HG03280 (cell line): ENCODE data around the gene CMTR2.
"Not testable (repeated sequence)": the region's sequence is repeated elsewhere in the genome, so short reads cannot be mapped to it uniquely, and the experiment has no call there.

Experiments
- ATAC-seq: cut with Tn5 transposase; IDR thresholded peaks from one replicate; pipeline ENCODE4 v1.9.1; 2021; ENCODE audit warnings: mild to moderate bottlenecking, moderate library complexity; ENCODE audit not compliant: unreplicated experiment

CMTR2 gene, protein sequence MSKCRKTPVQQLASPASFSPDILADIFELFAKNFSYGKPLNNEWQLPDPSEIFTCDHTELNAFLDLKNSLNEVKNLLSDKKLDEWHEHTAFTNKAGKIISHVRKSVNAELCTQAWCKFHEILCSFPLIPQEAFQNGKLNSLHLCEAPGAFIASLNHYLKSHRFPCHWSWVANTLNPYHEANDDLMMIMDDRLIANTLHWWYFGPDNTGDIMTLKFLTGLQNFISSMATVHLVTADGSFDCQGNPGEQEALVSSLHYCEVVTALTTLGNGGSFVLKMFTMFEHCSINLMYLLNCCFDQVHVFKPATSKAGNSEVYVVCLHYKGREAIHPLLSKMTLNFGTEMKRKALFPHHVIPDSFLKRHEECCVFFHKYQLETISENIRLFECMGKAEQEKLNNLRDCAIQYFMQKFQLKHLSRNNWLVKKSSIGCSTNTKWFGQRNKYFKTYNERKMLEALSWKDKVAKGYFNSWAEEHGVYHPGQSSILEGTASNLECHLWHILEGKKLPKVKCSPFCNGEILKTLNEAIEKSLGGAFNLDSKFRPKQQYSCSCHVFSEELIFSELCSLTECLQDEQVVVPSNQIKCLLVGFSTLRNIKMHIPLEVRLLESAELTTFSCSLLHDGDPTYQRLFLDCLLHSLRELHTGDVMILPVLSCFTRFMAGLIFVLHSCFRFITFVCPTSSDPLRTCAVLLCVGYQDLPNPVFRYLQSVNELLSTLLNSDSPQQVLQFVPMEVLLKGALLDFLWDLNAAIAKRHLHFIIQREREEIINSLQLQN

DNA sequence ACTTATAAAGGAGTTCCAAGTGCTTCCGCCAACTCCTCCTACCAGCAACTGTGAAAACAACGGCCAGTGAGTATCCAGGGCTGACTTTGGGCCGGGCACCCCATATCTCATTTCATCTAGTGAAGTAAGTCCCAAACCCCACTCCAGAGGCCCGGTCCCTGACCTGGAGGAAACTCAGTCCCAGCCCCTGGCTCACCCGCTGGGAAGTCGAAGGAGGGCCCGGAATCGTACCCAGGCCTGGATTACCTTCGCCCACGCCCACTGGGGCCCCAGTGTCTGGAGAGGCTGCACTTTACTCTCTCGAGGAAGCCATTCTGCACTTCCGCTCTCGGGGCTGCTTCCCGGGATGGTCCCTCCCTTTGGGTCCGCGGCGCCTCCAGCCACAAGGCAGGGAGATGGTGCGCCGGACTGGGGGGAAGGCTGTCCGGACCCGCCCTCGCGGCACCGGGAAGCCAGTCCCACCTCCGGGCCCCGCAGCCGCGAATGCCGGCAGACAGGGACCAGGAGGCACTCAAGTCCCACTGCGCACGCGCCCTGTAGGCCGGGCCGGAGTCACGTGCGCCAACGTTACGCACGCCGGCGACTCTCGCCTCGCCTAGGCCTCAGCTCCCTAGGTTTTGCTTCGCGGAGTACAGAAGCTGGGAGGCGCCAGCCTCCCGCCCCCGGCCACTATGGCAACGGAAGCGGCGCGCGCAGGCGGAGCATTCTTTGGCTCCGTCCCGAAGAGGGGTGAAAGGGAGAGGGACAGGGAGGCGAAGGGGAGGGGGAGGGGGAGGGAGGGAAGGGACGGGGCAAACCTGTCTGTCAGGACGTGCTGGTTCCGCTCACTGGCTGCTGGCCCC, at the start of gene CMTR2:
TSS of gene CMTR2 (minus strand) at position 513 of the 842 bp plus-strand sequence. CDS start 3,482 bp downstream, outside the sequence.
- ATAC-seq = peak; percentile 93

DNA sequence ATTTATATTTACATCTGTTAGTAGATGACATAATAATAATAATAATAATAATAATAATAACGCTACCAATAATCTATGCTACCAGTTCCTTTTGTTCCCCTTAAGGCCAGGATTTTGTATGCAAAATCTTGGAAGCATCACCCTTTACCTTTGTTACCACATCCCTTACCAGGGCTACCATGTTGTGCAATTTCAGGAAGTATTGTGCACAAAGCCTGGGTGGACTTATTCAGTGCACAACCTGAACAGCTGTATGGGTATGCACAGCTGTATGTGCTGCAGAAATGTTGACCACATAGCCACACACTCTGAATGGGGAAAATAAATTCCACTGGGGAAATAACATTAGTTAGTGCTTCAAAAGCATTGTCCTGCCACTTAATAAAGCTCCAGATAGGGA, 49.4 kb upstream of the CMTR2 start:
- ATAC-seq = no peak

DNA sequence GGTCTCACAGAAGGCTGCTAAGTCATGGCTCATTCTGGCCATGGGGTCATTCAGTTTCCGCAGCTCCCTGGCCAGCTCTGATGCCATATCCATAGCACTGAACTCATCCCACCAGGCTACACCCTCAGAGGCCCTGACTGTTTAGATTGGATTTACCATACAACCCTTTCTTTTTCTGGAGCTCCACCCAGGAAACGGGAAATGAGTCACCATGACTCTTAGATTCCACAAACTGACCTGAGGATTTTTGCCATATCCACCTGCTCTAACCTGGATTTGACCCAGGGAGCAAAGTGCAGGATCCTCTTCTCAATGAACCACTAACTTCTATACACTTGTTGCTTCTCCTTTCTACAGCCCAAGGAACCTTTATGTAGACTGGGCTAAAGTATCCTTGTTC, 49.0 kb upstream of the CMTR2 start:
- ATAC-seq = no peak

DNA sequence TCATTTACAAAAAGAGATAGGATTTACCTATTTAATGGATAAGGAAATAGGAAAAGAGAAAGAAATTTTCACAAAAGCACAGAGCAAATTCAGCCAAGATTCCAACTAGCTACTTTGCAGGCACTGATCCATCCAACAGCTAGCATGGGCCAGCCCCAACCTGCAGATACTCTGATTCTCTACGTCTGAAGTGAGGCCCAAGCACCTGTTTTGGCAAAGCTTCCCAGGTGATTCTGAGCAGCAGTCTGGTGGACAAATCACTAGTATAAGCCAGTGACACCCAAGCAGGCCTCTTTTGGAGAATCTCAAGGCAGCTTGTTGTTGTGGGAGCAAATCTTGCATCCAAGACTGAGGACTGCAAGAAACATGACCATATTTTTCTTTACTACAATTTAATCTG, 48.4 kb upstream of the CMTR2 start:
- no peak for ATAC-seq

DNA sequence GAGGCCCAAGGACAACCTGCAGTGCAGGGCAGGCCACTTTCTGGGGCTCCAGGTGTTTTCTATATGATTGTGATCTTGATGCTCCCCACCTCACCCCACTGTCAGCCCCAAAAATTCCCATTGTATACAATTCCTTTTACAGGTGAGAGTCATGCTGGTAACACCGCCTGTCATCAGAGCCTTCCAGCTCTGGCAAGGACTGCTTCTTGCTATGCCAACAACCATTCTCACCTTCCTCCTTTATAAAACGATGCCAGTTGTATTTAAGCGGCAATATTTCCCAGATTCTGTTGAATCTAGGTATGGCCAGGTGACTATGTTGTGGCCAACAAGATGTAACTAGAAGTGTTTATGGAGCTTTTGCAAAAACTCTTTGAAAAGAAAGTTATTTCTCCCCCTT, 38.9 kb upstream of the CMTR2 start:
- no peak for ATAC-seq

DNA sequence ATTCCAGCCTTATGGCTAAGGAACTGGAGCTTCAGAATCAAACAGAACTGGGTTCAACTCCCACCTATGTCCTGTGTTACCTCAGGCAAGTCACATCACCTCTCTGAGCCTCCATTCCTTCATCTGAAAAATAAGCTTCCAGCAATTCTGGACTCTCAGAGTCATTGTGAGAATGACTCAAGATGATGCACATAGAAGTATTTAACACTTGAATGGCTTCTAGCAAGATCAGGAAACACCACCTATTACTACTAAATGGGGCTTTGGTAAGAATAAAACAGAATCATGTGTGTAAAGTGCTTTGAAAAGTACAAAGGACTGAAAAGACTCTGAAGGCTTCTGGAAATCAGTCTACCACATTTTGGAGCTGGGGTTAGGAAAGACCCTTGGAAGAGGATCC, 38.5 kb upstream of the CMTR2 start:
- no peak for ATAC-seq

DNA sequence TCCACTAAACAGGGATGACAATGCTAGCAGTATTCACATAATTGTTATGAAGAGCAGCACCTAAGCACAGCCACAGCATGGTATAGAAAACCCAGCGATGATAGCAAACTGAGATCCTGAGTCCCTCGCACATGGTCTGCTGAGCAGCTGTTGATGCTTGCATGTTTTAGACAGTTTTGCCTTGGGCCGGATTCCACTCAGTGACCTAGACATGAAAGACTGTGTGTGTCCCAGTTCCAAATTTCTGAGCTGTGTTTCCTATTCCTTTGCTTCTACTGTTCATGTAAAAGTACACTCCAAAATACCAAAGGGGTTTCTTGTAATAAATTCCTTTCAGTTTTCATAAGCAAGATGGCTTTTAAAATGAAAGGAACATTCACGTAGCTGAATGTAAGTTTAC, 30.8 kb upstream of the CMTR2 start:
- no peak for ATAC-seq

DNA sequence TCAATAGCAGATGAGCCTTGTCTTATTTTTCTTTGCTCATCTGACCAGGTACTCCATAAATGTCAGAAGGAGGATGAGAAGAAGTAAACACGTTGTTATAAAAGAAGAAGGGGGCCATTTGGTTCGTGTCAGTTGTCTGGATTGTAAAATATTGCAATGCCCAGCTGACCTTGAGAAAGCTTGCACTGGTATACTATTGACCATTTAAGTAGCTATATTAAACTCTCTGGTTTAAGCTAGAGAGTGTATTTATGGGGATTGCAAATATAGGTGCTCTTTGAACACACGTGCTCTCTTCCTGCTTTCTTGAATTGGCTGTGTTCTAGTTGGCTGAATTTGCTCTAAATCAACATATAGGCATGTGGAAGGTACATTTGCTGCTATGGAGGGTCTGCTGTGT, 26.1 kb upstream of the CMTR2 start:
- ATAC-seq = no peak

DNA sequence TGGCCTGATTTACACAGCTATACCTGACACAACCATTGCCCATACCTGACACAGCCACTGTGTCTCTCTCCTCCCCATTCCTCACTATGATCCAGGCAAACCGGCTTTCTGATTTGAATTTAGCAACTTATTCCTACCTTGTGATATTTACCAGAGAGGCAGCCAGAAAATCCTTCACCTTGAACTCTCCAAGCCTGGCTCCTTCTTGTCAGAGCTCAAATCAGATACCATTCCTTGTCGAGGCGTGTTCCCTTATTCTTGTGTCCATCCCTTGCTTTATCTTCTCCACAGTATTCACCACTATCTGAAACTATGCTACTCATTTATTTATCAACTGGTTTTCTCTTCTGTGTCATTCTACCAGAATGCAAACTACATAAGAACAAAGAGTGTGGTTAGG, 24.4 kb upstream of the CMTR2 start:
- not testable (repeated sequence) for ATAC-seq

DNA sequence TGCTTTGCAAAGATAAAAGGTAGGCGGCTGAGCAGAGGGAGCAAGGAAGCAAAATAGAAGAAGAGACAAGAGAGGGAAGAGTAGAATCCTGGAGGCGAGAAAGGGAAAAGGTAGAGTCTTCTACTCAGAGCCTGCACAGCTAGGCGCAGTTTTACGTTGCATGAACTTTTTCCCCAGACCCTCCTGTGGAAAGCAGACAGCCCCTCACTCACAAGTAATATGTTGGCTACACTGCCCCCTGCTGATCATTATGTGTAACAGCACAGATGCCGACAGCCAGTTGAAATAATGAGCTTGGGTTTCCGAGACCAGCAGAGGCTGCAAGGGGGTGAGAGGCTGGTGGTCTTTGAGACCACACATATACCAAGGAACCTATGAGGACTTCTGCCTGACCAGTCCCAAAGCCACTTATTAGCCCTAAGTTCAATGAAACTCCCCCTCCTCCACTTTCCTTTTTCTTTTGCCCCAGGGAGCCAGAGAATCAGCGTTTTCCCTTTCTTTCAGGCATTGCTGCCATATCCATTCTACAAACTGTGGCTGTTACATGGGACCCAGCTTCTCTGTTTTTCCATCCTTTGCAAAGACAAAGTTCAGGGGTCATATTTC, 22.5 kb upstream of the CMTR2 start:
- no peak for ATAC-seq

DNA sequence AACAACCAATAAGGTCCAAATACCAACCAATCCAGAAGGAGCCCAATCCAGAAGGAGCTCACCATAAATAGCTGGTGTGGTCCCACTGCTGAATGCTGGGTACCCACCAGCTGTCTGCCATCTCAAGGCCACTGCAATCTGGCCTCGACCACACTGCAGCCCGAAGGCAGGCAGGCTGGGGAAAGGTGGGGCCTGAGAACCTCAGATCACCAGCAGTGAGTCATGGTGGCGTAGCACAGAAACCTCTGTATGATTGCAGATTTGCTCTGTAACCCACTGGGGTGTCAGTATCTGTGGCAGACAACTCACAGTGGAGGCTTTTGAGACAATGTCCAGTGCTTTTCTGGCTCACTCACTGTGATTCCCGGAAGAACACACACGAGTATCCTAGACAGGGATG, 14.7 kb upstream of the CMTR2 start:
- no peak for ATAC-seq

DNA sequence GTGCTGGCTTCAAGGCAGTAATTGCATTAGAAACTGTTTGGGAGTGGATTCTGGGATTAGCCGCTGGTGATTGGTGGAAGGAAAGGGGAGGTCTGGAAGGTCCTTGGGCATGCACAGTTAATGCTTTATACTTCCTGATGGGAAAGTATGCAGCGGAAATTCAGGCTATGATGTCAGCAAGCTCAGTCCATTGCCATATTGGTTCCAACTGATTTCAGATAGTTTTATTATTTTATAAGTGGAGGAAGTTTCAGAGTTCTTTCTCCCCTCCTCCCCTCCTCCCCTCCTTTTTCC, 8.1 kb upstream of the CMTR2 start:
- ATAC-seq = no peak

DNA sequence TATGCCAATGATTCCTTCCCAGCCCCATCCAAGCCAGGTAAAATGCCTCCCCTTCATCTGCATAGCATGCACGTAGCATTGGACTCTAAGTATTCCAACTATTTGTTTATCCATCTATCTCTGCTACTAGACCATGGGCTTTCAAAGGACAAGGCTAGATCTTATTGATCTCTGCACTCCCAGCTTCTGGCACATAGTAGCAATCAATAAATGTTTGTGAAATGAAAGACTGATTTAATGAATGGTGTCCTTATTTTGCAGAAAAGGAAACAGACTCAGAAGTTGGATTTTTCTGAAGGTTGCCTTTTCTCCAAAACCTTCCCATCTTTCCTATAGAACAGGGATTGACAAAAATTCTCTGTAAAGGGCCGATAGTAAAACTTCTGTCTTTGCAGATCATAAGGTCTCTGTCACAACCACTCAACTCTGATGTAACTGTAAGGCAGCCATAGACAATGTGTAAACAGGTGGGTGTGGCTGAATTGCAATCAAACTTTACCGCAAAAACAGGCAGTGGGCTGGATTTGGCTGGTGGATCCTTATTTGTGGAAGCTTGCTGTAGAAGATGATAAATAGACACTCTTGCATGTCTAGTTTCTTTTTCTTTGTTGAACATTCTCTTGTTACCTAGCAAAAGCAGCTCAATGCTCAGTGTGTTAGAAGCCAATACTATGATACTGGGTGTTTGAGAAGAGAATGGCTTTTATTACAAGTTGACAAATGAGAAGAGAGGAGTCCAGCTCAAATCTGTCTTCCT, 7.6 kb upstream of the CMTR2 start:
- ATAC-seq = no peak

DNA sequence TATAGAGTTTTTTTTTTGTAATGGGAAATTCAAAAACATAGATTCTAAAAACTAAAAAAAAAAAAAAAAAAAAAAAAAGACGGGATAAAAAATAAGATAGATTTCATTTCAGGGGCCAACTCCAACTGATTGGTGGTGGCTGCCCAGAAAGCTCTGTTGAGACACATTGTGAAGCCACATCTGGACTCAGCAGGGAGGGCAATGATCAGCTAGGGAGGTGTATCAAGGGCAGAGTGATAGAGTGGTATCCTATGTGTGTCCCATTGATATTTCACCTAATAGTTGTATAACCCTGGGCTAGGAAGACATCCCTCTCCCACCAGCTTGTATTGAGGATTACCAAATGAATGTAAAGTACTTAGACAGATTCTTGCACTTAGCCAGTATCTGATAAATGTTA, 6.7 kb upstream of the CMTR2 start:
- ATAC-seq = no peak

DNA sequence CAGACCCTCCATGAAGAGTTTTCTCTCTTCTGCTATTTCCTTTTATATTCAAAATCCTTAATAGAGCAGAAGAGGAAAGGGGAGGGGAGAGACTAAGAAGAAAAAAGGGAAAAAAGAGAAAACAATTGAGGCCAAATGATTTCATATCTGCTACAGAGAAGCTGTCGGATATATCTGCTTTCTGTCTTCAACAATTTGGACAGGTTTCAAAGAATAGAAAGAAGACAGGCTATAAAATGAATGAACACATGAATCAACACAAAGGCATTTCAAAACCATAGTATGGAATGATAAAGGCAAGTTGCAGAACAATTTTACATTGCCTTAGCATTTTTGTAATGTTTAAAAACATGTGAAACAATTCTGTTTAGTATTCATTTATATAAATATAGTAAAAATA, 4.7 kb upstream of the CMTR2 start:
- no peak for ATAC-seq

DNA sequence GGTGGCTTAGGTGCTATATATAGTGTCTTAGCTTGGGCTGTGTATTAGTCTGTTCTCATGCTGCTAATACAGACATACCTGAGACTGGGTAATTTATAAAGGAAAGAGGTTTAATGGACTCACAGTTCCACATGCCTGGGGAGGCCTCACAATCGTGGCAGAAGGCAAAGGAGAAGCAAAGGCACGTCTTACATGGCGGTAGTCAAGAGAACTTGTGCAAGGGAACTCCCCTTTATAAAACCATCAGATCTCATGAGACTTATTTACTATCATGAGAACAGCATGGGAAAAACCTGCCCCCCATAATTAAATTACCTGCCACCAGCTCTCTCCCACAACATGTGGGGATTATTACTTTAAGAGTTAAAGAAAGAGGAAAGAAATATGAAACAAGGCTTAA, 2.9 kb upstream of the CMTR2 start:
- not testable (repeated sequence) for ATAC-seq

DNA sequence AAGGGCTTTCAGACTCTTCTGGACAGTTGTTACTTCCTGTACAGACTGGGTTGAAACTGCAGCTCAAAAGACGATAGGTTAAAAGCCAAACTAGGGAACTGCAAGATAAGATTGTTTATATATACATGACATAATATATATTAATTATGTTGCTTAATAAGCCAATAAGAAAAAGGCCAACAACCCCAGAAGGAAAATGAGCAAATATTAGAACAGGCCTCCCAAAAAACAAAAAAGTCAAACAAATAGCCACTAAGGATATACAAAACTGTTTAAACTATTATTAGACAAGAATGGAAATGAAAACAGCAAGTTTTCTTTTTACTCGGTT, 495 bp upstream of the CMTR2 start:
- ATAC-seq = no peak

DNA sequence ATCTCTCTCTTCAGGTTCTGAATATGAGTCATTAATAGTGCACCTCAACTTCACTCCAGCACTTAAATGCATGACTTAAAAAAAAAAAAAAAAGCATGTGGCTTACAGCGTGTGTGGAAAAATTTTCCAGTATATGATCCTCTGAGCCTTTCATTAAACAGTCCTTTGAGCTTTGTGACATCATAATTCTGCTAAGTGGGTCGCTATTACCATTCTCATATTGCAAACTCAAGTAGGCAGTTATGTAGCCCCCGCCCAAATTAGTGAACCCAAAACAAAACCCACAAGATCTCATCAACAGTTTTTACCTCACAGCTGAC, 672 bp downstream of the CMTR2 start:
- no peak for ATAC-seq

DNA sequence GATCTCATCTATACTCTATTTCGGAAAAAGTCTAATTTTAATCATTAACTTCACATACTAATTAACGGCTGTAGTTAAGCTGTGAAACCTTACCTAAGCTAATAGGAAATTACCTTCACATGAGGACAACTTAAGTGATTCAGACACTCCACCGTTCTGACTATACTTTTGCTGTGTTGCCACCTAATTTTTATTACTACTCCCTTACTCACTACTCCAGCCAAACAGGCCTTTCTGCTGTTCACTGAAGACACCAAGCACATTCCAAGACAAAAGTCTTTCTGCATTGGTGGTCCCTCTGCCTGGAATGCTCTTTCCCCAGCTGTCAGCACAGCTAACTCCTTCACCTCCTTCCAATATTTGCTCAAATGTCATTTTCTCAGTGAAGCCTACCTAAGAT, 1.3 kb downstream of the CMTR2 start:
- no peak for ATAC-seq

DNA sequence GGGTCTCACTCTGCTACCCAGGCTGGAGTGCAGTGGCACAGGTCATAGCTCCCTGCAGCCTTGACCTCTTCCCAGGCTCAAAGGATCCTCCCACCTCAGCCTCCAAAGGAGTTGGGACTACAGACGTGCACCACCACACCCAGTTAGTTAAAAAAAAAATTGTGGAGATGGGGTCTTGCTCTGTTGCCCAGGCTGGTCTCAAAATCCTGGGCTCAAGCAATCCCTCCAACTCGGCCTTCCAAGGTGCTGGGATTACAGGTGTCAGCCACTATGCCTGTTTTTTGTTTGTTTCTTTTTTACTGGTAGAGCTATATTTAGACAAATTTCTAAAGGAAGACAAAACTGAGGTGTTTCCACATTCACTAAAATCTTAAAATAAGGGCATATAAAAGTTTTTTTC, 1.7 kb downstream of the CMTR2 start:
- ATAC-seq = no peak

DNA sequence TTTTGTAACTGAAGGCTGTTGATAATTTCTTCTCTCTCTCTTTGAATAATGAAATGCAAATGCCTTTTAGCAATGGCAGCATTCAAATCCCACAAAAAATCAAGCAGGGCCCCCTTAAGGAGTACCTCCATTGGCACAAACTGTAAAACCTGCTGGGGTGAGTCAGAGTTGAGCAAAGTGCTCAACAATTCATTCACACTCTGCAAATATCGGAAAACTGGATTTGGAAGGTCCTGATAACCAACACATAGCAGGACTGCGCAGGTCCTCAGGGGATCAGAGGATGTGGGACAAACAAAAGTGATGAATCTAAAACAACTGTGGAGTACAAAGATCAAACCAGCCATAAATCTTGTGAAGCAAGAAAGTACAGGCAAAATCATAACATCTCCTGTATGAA, 5.6 kb downstream of the CMTR2 start:
- no peak for ATAC-seq
